GM03348 (cell line): ENCODE results near the gene CCDC88B.
"Not testable (repeated sequence)": the region's sequence is repeated elsewhere in the genome, so short reads cannot be mapped to it uniquely, and the experiment has no call there.

Experiments
- DNase-seq: peaks from one replicate; pipeline ENCODE4 v3.0.0; 2012; ENCODE audit warnings: low spot score

The CCDC88B gene

GRCh38 chr11:64304316-64305072 is 35.5 kb upstream of the CCDC88B start:
- peak; percentile 87 for DNase-seq

GRCh38 chr11:64305075-64305690 is 34.8 kb upstream of the CCDC88B start, which contains the start of gene ESRRA:
ESRRA (plus strand) TSS chr11:64305524; CDS start chr11:64307180, 1,656 bp downstream.
- peak; percentile 100 for DNase-seq

GRCh38 chr11:64305691-64306562 is 34.1 kb upstream of the CCDC88B start:
- peak; percentile 32 for DNase-seq

GRCh38 chr11:64306563-64306875 is 33.5 kb upstream of the CCDC88B start:
- no peak for DNase-seq

GRCh38 chr11:64306876-64307622 is 33.0 kb upstream of the CCDC88B start:
- DNase-seq, result no peak

- not testable (repeated sequence) for DNase-seq
These were observed 32.2 kb upstream of the CCDC88B start for GRCh38 chr11:64307795-64308194.

- DNase-seq, result no peak
These were observed 27.1 kb upstream of the CCDC88B start for GRCh38 chr11:64312947-64313346.

GRCh38 chr11:64313491-64314145 is 26.4 kb upstream of the CCDC88B start:
- DNase-seq, result peak; percentile 57

GRCh38 chr11:64314146-64314804 is 25.7 kb upstream of the CCDC88B start:
- DNase-seq, result no peak

GRCh38 chr11:64314805-64315561 is 25.0 kb upstream of the CCDC88B start:
- DNase-seq, result no peak

- DNase-seq, result not testable (repeated sequence)
These were observed 24.1 kb upstream of the CCDC88B start for GRCh38 chr11:64315667-64316526.

- DNase-seq, result no peak
These were observed 23.2 kb upstream of the CCDC88B start for GRCh38 chr11:64316672-64317324.

- DNase-seq, result peak; percentile 92
These were observed 22.6 kb upstream of the CCDC88B start, which contains the start of gene TRMT112 for GRCh38 chr11:64317325-64317960. TRMT112 (minus strand) TSS chr11:64317559; CDS start chr11:64317526, 33 bp downstream.

GRCh38 chr11:64317961-64318765 is 21.8 kb upstream of the CCDC88B start, which contains the start of gene PRDX5:
PRDX5 (plus strand) TSS chr11:64318121; CDS start chr11:64318216, 95 bp downstream.
- DNase-seq, result peak; percentile 98

GRCh38 chr11:64318766-64319761 is 20.9 kb upstream of the CCDC88B start:
- no peak for DNase-seq

GRCh38 chr11:64320556-64320955 is 19.4 kb upstream of the CCDC88B start:
- no peak for DNase-seq
